Measurements from ENCODE around the gene CDHR3.

Gene CDHR3

GRCh38 chr7:106053109-106053508, 90.0 kb downstream of the CDHR3 start:
- DNase-seq = no peak

- no peak for DNase-seq
Observed at GRCh38 chr7:106054156-106054910, 91.3 kb downstream of the CDHR3 start.

- DNase-seq = no peak
Observed at GRCh38 chr7:106054971-106055532, 92.0 kb downstream of the CDHR3 start.

GRCh38 chr7:106056513-106057203, 93.6 kb downstream of the CDHR3 start:
- DNase-seq = peak; percentile 84

GRCh38 chr7:106057204-106057961, 94.3 kb downstream of the CDHR3 start:
- DNase-seq = no peak

- peak; percentile 55 for DNase-seq
Observed at GRCh38 chr7:106057962-106058927, 95.2 kb downstream of the CDHR3 start.

- DNase-seq = peak; percentile 52
Observed at GRCh38 chr7:106058928-106059324, 95.9 kb downstream of the CDHR3 start.

GRCh38 chr7:106059556-106059955, 96.5 kb downstream of the CDHR3 start:
- DNase-seq = no peak

GRCh38 chr7:106060394-106060920, 97.4 kb downstream of the CDHR3 start:
- no peak for DNase-seq

GRCh38 chr7:106061301-106061979, 98.4 kb downstream of the CDHR3 start:
- no peak for DNase-seq

GRCh38 chr7:106062006-106062405, 98.9 kb downstream of the CDHR3 start:
- no peak for DNase-seq

GRCh38 chr7:106062521-106062931, 99.5 kb downstream of the CDHR3 start:
- DNase-seq = no peak

- DNase-seq = no peak
Observed at GRCh38 chr7:106063024-106063423, 100.0 kb downstream of the CDHR3 start.

GRCh38 chr7:106063692-106064091, 100.6 kb downstream of the CDHR3 start:
- no peak for DNase-seq

- DNase-seq = no peak
Observed at GRCh38 chr7:106064316-106064715, 101.3 kb downstream of the CDHR3 start.

- DNase-seq = no peak
Observed at GRCh38 chr7:106064771-106065574, 101.9 kb downstream of the CDHR3 start.

GRCh38 chr7:106065575-106066500, 102.8 kb downstream of the CDHR3 start:
- DNase-seq = no peak

GRCh38 chr7:106067678-106068077, 104.6 kb downstream of the CDHR3 start:
- DNase-seq = no peak

GRCh38 chr7:106068538-106068961, 105.5 kb downstream of the CDHR3 start:
- DNase-seq = no peak

Data from activated CD8-positive, alpha-beta memory T cell treated with anti-CD3 and anti-CD28 coated beads for 24 hours (primary cell).